ENCODE measurements around the gene GFY.
"Not testable (repeated sequence)": the region's sequence is repeated elsewhere in the genome, so short reads cannot be mapped to it uniquely, and the experiment has no call there.

GFY gene

GRCh38 chr19:49440439-49441209 lies 15.4 kb downstream of the GFY start:
- H3K36me3 ChIP-seq (ENCODE audit: insufficient read depth, low read length) = no peaks in the 10 kb centered on the region
- H3K9me3 ChIP-seq (ENCODE audit: control insufficient read depth, insufficient read depth, low read length) = no peaks in the 10 kb centered on the region
- peaks cover 5% of the 10 kb centered on the region; the same call in 1 of the 2 replicates for H3K4me1 ChIP-seq (ENCODE audit: insufficient read depth, low read length)
- H3K9ac ChIP-seq (ENCODE audit: low read depth, low read length) = no peak overlapping the region; the same call in 1 of the 2 replicates

GRCh38 chr19:49441210-49441959 lies 16.2 kb downstream of the GFY start, which contains the start of gene SLC17A7:
SLC17A7 (minus strand) TSS chr19:49441527; CDS start chr19:49441379, 148 bp downstream.
- Histone ChIP-seq H3K9me3 (ENCODE audit: control insufficient read depth, insufficient read depth, low read length) (no peaks in the 10 kb centered on the region), H3K36me3 (ENCODE audit: insufficient read depth, low read length) (no peaks in the 10 kb centered on the region), H3K4me1 (ENCODE audit: insufficient read depth, low read length) (peaks cover 5% of the 10 kb centered on the region; the same call in 1 of the 2 replicates), H3K9ac (ENCODE audit: low read depth, low read length) (peak within 1 kb of the TSS; percentile 56; the same call in 1 of the 2 replicates)

- peaks cover 5% of the 10 kb centered on the region; the same call in 1 of the 2 replicates for H3K4me1 ChIP-seq (ENCODE audit: insufficient read depth, low read length)
- peak overlapping the region; percentile 56; the same call in 1 of the 2 replicates for H3K9ac ChIP-seq (ENCODE audit: low read depth, low read length)
- no peaks in the 10 kb centered on the region for H3K36me3 ChIP-seq (ENCODE audit: insufficient read depth, low read length)
- no peaks in the 10 kb centered on the region for H3K9me3 ChIP-seq (ENCODE audit: control insufficient read depth, insufficient read depth, low read length)
These were observed 16.8 kb downstream of the GFY start for GRCh38 chr19:49441960-49442350.

- no peaks in the 10 kb centered on the region for H3K9me3 ChIP-seq (ENCODE audit: control insufficient read depth, insufficient read depth, low read length)
- peak overlapping the region; percentile 56; the same call in 1 of the 2 replicates for H3K9ac ChIP-seq (ENCODE audit: low read depth, low read length)
- H3K36me3 ChIP-seq (ENCODE audit: insufficient read depth, low read length) = no peaks in the 10 kb centered on the region
- peaks cover 5% of the 10 kb centered on the region; the same call in 1 of the 2 replicates for H3K4me1 ChIP-seq (ENCODE audit: insufficient read depth, low read length)
These were observed 17.2 kb downstream of the GFY start for GRCh38 chr19:49442354-49442753.

GRCh38 chr19:49442771-49443365 lies 17.7 kb downstream of the GFY start:
- no peaks in the 10 kb centered on the region for H3K9me3 ChIP-seq (ENCODE audit: control insufficient read depth, insufficient read depth, low read length)
- peaks cover 5% of the 10 kb centered on the region; the same call in 1 of the 2 replicates for H3K4me1 ChIP-seq (ENCODE audit: insufficient read depth, low read length)
- H3K9ac ChIP-seq (ENCODE audit: low read depth, low read length) = peak overlapping the region; percentile 80
- no peaks in the 10 kb centered on the region for H3K36me3 ChIP-seq (ENCODE audit: insufficient read depth, low read length)

GRCh38 chr19:49443366-49444099 lies 18.3 kb downstream of the GFY start:
- H3K9ac ChIP-seq (ENCODE audit: low read depth, low read length) = peak overlapping the region; percentile 80
- no peaks in the 10 kb centered on the region for H3K9me3 ChIP-seq (ENCODE audit: control insufficient read depth, insufficient read depth, low read length)
- no peaks in the 10 kb centered on the region for H3K36me3 ChIP-seq (ENCODE audit: insufficient read depth, low read length)
- peaks cover 5% of the 10 kb centered on the region; the same call in 1 of the 2 replicates for H3K4me1 ChIP-seq (ENCODE audit: insufficient read depth, low read length)

- not testable (repeated sequence) for H3K9me3 ChIP-seq (ENCODE audit: control insufficient read depth, insufficient read depth, low read length); H3K4me1 ChIP-seq (ENCODE audit: insufficient read depth, low read length)
These were observed 19.0 kb downstream of the GFY start for GRCh38 chr19:49444100-49444700.

GRCh38 chr19:49445997-49446396 lies 20.8 kb downstream of the GFY start:
- Histone ChIP-seq H3K9me3 (ENCODE audit: control insufficient read depth, insufficient read depth, low read length) (no peaks in the 10 kb centered on the region), H3K4me1 (ENCODE audit: insufficient read depth, low read length) (peaks cover 5% of the 10 kb centered on the region; the same call in 1 of the 2 replicates), H3K9ac (ENCODE audit: low read depth, low read length) (no peak overlapping the region), H3K36me3 (ENCODE audit: insufficient read depth, low read length) (no peaks in the 10 kb centered on the region)

More at GRCh38 chr19:49444100-49444700, 19.0 kb downstream of the GFY start:
- not testable (repeated sequence) for H3K36me3 ChIP-seq (ENCODE audit: insufficient read depth, low read length); H3K9ac ChIP-seq (ENCODE audit: low read depth, low read length)

- no peaks in the 10 kb centered on the region for H3K36me3 ChIP-seq (ENCODE audit: insufficient read depth, low read length)
- H3K9me3 ChIP-seq (ENCODE audit: control insufficient read depth, insufficient read depth, low read length) = no peaks in the 10 kb centered on the region
- H3K4me1 ChIP-seq (ENCODE audit: insufficient read depth, low read length) = no peaks in the 10 kb centered on the region
- H3K9ac ChIP-seq (ENCODE audit: low read depth, low read length) = no peak overlapping the region
These were observed 22.6 kb downstream of the GFY start for GRCh38 chr19:49447485-49448431.

GRCh38 chr19:49448432-49448786 lies 23.2 kb downstream of the GFY start:
- H3K4me1 ChIP-seq (ENCODE audit: insufficient read depth, low read length) = no peaks in the 10 kb centered on the region
- no peaks in the 10 kb centered on the region for H3K9me3 ChIP-seq (ENCODE audit: control insufficient read depth, insufficient read depth, low read length)
- no peak overlapping the region for H3K9ac ChIP-seq (ENCODE audit: low read depth, low read length)
- no peaks in the 10 kb centered on the region for H3K36me3 ChIP-seq (ENCODE audit: insufficient read depth, low read length)

- no peaks in the 10 kb centered on the region for H3K36me3 ChIP-seq (ENCODE audit: insufficient read depth, low read length)
- H3K9me3 ChIP-seq (ENCODE audit: control insufficient read depth, insufficient read depth, low read length) = no peaks in the 10 kb centered on the region
- H3K9ac ChIP-seq (ENCODE audit: low read depth, low read length) = peak overlapping the region; percentile 97; the same call in 1 of the 2 replicates
- no peaks in the 10 kb centered on the region for H3K4me1 ChIP-seq (ENCODE audit: insufficient read depth, low read length)
These were observed 25.2 kb downstream of the GFY start for GRCh38 chr19:49450405-49450804.

- no peaks in the 10 kb centered on the region for H3K36me3 ChIP-seq (ENCODE audit: insufficient read depth, low read length)
These were observed 26.4 kb downstream of the GFY start, which contains the start of gene PIH1D1 for GRCh38 chr19:49451430-49452181. PIH1D1 (minus strand) TSS chr19:49451814; CDS start chr19:49451574, 240 bp downstream.

More at GRCh38 chr19:49451430-49452181, 26.4 kb downstream of the GFY start, which contains the start of gene PIH1D1:
- peak within 1 kb of the TSS; percentile 97 for H3K9ac ChIP-seq (ENCODE audit: low read depth, low read length)
- no peaks in the 10 kb centered on the region for H3K9me3 ChIP-seq (ENCODE audit: control insufficient read depth, insufficient read depth, low read length)
- H3K4me1 ChIP-seq (ENCODE audit: insufficient read depth, low read length) = no peaks in the 10 kb centered on the region

Data from ES-I3 (cell line).